GM18909 (cell line): ENCODE results near the gene SH2D3A.
A peak's percentile ranks its signal among the peaks of the same experiment; 100 is the strongest.

Source experiments
- ATAC-seq: cut with Tn5 transposase; IDR thresholded peaks from one replicate; pipeline ENCODE4 v1.9.1; 2021; ENCODE audit warnings: mild to moderate bottlenecking; ENCODE audit not compliant: unreplicated experiment, poor library complexity

SH2D3A gene

DNA sequence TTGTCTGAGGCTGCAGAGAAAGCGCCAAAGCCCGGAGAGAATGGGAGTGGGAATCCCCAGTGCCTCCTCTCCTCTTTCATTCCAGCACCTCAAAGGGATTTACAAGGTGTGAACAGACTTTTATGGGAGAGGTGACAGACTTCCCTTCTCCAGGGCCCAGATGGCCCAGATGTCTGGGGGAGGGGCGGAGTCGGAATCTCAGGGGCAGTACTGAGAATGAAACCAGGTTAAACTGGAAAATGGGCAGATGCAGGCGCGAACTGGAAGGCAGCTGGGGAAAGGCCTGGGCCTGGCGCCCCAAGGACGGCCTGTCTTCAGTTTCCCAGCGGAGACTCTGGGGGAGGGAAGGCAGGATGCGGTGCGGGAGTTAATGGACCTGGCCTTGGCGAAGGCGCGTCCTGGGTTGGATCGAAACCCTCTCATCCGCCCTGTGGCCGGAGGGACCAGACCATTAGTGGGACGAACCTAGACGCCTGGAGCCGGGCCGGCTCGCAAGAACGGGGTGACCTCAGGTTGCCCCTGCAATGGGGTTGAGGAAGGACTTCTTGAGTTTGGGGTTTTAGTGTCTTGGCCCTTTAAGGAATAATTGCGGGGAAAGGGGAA lies 28.3 kb downstream of the SH2D3A start:
- ATAC-seq = no peak

DNA sequence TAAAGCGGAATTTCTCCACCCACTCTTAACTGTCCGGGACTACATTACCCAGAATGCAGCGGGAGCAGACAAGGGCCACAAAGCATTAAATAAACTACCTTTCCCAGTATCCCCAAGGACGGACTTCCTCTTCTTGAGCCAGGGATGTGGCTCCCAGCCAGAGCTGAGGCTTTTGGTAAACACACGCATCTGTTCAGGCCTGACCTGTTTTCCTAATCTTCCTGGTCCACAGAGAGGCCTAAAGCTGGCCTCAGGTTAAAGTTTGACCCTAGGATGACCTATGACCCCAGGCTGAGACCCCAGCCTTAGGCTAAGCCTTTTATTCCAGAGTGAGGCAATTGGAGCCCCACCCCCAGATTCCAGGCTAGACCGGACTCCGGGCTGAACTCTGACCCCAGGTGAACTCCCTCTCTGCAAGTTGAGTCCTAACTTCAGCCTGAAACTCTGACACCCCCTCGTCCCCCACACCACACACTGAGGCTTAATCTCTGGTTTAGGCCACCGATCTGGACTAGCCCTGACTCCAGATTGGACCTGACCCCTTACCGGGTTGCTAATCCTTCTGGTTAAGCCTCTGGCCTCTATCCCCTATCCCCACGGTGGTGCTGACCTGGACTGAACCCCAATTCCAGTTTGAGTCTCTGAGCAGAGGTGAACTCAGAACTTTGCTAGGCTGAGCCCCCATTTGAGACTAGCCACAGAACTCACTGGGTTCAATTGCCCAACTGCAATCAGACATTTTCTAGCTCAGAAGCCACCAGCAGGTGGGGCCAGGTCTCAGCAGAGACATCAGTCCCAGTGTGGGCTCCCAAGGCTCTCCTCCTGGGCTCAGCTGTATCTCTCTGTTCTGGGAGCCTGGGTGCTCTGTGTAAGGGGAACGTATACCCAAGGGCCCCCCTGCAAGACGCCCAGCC lies 29.1 kb downstream of the SH2D3A start:
- ATAC-seq = no peak

DNA sequence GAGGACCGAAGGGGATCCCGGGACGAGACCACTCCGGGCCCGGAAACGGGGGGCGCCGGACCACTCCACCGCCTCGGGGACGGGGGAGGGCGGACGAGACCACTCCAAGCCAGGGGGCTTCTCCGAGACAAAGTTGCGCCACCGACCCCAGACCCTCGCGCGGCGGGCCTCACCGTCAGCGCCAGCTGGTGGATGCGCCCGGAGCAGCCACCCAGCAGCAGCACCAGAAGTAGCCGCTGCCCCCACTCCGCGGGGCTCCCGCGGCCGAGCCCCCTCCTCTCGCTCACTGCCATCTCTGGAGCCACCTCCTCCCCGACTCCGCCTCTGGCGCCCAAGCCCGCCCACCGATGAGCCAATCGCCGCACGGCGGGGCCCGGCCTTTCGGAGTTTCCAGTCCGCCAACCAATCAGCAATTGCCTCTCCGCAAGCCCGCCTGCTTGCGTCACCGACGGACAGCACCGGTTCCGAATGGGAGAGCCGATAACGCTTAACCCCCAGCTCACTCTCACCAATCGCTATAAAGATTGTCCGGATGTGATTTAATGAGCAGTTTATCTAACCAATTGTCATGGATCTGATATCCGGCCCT lies 29.9 kb downstream of the SH2D3A start, which contains the start of gene GPR108:
TSS of gene GPR108 (minus strand) at position 297 of the 589 bp plus-strand sequence. CDS start at position 293, 4 bp downstream.
- peak; percentile 76 for ATAC-seq

DNA sequence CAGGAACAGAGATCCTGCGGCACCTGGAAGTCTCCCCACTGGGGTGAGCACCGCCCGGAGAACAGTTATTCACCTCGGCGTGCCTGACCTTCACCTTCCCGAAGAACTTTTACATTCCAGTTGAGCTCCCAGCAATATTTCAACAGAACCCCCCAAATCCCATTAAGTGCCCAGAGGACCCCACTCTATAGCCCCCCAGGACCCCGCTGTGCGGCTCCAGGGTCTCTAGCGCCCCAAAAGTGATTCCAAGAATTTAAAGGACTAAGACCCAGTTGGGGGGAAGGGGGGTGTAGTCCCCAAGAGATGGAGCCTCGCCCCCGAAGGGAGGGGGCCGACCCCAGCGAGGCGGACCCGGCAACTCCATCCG lies 30.3 kb downstream of the SH2D3A start:
- ATAC-seq = no peak

DNA sequence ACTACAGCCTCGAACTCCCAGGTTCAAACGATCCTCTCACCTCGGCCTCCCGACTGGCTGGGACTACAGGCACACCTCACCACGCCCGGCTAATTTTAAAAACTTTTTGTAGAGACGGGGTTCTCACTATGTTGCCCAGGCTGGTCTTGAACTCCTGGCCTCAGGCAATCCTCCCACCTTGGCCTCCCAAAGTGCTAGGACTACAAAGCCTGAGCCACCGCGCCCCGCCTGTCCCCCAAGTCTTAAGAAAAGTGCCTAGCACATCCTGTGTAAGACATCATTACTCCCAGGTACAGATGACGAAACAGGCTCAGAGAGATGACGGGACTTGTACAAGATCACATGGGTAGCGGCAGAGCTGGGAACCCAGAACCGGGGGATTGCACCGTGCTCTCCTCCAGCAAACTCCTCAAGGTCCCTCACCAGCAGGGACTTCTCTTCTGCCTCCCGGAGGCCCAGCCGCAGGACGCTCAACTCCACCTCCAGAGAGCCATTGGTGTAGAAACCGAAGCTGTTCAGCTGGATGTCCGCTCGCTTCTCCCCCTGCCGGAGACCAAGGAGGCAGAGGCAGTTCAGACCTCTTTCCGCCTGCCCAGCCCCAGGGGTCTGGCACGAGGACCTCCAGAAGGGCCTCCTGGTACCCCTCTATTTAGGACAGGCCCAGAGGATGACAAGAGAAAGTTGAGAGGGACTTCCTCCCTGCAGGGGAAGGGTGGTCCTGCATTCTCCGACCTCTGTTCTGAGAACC lies 30.9 kb downstream of the SH2D3A start:
- ATAC-seq = no peak

DNA sequence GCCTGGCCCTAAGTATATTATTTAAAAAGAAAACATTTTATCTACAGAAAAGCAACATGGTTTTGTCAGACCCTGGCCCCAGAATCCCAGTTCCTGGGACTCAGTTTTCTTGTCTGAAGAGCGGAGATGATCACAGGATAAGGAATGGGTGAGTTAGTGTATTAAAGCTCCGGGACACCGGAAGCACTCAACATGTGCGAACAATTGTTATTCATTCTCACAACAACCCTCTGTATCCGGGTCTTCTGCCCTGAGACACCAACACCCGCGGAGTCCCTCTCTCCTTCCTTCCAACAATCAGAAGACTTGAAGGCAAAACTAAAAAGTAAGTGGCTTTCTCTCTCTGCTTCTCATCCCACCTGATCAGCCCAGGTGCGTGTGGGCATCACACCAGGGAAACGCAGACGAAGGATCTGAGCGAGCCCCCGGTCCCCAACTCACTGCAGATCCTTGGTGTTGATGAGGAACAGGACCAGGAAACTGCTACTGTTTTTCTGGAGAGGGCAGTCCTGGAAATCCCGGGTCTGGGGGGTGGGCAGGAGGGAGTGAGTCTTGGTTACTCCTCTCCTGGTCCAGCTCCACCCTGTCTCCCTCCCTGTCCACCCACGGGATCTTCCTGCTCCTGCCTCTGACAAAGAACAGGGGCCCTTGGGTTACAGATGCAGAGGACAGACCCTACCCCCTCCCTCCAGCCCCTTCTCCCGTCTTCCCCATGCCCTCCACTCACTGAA lies 31.9 kb downstream of the SH2D3A start:
- no peak for ATAC-seq

DNA sequence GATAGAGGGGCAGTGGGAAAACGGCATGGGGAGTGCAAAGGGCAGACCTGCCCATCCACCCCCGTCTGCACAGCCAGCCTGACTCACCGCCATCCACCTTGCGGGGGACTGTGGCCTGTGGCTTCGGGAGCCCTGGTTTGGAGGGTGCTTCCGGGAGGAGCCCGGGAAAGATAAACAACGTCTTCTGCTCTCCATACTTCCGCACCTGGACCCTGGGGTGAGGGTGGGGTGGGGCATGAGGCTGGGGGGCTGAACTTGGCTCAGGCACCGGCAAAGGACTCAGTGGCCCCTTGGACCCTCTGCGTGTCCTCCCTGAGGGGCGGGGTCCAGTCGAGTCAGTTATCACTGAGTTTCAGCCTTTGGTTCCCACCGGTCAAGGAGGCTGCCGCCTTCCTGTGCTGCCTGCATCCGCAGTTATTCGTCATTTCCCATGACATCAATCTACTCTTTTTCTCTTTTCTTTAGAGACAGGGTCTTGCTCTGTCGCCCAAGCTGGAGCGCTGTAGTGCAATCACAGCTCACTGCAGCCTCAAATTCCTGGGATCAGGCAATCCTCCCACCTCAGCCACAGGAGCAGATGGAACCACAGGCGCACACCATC lies 33.0 kb downstream of the SH2D3A start:
- no peak for ATAC-seq

DNA sequence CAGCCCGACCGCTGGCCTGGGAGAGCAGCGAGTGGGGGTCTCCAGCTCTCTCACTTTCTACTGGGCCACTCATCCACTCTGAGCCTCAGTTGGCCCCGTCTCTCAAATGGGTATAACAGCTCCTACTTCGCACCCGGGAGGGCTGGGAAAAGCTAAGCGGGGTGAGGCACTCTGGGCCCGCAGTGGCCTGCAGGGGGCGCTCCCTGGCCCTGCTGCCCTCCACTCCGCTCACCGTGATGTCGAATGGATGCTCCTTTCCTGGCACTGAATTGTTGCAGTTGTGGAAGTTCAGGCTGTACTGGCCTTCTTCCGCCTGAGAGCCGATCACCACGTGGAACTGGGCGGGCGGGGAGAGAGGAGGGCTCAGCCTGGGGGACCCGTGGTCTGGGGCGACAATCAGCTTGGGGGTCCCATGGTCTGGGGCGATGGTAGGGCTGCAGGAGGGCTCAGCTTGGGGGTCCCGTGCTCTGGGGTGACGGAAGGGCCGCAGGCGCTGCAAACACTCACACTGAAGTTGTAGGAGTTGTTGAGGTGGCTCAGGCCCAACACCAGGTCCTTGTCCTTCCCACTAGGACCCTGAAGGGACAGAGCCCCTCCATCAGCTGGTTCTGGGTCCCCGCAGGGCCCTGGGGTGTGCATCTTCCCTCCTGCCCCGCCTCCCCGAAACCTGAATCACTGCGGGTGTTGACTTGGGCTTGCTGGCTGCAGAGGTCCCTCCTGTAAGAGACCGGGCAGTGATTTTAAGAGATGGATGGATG lies 33.7 kb downstream of the SH2D3A start:
- ATAC-seq = no peak

DNA sequence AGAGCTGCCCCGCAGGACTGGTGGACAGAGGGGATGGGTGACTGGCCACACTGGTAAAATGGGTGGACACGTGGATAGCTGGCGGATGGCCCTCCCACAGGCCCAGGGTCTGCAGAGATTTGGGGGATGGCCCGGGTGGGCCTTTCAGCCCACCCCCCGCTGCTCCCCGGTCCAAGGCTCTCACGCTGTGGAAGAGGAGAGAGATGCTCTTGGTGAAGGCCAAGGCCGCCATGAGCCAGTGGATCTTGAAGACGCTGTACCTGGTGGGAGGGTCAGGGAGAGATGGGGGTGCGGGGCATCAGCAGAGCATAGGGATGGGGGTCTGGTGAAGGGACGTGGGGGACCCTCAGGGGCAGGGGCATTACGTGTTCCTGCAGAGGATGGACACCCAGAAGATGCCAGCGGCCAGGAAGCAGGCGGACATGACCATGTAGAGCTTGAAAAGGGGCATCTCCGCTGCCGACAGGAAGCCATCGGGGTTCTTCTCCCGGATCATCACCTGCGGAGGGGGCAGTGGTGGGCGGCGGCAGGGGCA lies 34.4 kb downstream of the SH2D3A start:
- ATAC-seq = no peak

DNA sequence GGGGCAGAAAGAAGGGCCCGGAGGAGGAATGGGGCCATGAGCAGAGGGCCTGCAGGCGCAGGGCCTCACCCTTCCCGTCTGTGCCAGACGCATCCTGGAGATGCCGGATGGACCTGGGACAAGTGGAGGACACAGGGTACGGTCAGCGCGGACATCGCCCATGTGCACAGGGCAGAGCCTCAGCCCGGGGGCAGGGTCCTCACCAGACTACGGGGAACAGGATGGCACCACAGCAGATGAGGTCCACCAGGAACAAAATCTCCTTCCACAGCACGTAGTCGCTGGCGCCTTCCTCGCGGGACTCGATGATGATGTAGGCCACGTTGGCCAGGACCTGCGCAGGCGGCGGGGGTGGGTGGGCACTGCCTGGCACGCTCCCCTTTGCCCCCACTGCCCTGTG lies 35.4 kb downstream of the SH2D3A start:
- ATAC-seq = no peak

DNA sequence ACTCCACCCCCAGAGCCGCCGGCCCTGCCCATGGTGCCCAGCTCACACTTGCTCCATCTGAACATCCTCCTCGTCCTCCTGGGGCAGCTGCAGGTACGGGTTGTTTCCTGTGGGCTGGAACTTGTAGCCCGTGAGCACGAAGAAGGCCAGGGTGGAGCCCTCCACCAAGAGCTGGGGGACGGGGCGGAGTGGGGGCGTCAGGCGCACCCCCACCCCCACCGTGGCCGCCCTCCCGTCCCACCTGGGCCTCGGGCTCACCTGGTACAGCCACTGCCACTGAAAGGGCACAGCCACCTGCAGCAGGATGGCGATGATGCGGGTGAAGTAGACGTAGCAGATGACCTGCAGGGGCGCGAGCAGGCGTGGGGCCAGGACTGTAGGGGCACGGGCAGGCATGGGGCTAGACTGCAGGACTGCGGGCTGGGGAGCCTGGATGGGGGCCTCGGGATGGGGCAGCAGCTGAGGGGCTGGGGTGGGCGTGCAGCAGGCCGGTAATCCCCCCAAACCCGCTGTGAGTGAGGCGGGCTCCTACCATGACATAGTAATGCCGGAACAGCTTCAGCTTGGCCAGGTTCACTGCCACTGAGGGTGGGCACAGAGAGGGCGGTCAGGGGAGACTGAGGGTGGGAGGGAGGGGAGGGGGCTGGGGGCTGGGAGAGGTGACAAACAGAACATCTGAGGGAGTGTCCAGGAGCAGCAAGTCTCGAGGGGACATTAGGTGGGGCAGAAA lies 36.1 kb downstream of the SH2D3A start:
- no peak for ATAC-seq

DNA sequence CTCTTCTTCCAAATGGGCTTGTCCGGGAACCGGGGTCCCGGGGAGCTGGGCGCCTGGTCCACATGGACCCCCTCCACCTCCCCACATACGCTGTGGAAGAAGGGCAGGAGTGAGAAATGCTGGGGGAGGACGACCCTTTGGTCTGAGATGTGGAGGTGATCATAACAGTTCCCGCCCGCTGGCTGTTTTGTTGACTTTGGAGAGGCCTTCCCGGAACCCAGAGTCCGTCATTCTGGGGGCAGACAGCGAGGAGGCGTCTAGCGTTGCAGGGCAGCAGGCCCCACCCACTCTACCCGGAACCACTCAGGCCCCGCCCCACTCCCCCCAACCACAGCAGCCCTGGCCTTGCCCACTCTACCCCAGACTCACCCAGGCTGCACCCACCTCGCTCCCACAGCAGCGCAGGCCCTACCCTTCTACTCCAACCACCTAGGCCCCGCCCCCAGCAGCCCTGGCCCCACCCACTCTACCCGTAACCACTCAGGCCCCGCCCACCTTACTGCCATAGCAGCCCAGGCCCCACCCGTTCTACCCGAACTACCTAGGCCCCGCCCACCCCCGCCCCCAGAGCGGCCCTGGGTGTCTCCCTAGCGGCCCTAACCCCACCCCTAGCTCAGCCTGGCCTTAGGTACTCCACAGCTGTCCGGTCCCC lies 37.0 kb downstream of the SH2D3A start:
- ATAC-seq = no peak

DNA sequence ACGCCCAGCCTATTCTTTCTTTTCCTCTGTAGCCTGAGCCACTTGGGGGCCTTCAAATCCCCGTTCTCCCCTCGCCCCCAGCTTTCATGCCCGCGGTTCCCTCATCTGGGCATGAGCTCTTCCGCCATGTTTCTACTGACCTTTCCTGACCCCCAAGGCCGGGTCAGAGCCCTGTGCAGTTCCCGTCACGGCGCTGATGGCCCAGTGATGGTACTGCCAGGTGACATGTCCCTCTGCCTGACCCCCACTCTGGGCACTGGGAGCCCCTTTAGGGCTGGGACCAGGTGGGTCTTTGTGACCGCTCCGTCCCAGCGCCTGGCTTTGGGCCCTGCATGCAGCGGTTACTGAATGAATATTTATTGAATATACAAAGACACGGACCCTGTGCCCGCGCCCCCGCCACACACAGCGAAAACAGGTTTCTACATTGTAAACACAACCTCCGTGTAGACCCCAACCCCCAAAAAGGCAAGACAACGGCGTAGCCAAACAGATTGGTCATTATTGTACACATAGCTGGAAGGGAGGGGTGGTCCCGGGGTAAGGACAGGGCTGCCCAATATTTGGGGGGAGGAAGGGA lies 37.6 kb downstream of the SH2D3A start:
- ATAC-seq = no peak

DNA sequence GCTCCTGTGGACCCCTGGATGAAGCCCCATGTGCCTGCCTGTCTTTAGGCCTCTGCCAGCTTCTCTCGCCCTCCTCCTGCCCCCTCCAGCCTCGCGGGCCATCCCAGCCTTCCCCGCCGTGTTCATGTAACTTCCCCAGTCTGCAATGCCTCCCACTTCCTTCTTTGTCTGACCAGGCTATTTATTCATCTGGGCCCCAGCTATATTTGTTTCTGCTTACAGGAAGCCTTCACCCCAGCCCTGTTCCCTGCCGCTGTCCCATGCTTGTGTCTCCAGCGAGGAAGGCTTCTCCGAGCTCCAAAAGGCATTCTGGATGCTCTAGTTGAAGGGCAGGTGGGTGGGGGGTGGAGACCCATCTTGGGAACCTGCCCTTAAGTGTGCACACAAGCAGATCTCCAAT lies 38.9 kb downstream of the SH2D3A start:
- ATAC-seq = no peak

DNA sequence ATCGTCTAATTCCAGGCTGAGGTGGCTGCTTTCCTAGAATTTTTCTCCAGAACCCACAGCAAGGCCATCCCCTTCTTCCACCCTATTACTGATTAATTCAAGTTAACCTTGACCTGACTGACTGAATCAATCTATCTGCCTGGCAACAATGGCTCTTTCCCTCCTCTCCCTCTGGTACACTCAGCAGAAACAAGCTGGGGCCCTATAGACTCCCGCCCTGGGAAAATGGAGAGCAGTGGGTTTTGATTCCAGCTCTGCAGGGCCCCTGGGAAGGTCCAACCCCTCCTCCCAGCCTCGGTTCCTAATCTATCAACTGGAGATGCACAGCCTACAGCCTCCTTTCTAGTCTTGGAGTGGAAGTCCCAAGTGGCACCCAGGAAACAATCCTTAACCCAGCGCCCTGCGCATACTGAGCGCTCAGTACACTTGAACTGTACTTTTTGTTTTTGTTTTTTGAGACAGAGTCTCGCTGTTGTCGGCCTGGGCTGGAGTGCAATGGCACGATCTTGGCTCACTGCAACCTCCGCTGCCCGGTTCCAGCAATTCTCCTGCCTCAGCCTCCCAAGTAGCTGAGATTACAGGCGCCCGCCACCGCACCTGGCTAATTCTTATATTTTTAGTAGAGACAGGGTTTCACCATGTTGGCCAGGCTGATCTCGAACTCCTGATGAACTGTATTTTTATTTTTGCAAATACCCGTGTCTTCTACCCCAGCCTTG lies 41.6 kb downstream of the SH2D3A start:
- no peak for ATAC-seq

DNA sequence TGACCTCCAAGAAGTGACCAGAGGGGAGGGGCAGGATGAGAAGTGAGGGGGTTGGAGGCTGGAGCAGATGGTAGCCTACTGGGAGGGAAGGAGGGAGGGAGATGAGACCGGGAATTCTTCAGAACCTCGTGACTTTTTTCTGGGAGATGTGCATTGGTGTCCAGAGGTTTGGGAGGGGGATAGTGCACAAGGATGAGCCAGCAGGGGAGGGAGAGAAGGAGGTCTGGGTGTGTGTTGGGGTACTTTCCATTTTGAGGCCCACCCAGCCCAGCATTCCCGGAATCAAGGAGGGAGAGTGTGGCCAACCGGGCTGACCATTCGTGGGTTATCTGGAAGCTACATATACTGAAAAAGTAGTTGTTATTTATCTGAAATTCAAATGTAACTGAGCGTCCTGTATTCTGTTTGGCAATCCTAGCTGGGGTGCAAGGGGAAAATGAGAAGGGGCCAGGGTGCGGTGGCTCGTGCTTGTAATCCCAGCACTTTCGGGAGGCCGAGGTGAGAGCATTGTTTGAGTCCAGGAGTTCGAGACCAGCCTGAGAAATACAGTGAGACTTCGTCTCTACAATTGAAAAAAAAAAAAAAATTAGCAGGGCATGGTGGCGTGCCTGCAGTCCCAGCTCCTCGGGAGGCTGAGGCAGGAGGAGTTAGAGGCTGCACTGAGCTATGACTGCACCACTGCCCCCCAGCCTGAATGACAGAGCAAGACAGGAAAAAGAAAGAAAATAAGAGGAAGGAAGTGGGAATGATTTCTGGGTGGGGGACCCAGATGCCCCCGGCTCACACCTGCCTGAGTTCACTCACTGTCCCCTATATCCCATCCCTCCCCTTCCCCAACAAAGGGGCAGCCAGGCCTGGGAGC lies 42.4 kb downstream of the SH2D3A start:
- ATAC-seq = no peak
